GM23248 (cell line): ENCODE results near the gene REPIN1. TPM values are rescaled to one million over a fixed set of nuclear protein-coding genes. Genes with fewer than 3 reads are reported as not detected.

Source experiments
- DNase-seq: peaks from one replicate; pipeline ENCODE4 v3.0.0-alpha.2; 2015
- H2AFZ ChIP-seq: fragments of 200-600 bp; sonication (generic); 2 replicates; pipeline ENCODE4 v1.6.1; 2016; ENCODE audit warnings: antibody characterized with exemption
- H3F3A ChIP-seq: fragments of 200-600 bp; sonication (generic); 2 replicates; pipeline ENCODE4 v1.6.1; 2016; ENCODE audit warnings: mild to moderate bottlenecking, antibody characterized with exemption, mixed run types; ENCODE audit not compliant: insufficient read depth
- H3K27ac ChIP-seq: fragments of 200-600 bp; sonication (generic); 2 replicates; pipeline ENCODE4 v1.5.1; 2016; ENCODE audit warnings: mild to moderate bottlenecking
- H3K27me3 ChIP-seq: fragments of 200-600 bp; sonication (generic); replicated peaks from 2 replicates; pipeline ENCODE4 v1.6.1; 2016; ENCODE audit warnings: mild to moderate bottlenecking; ENCODE audit not compliant: insufficient read depth
- H3K36me3 ChIP-seq: fragments of 200-600 bp; sonication (generic); 2 replicates; pipeline ENCODE4 v1.6.1; 2016; ENCODE audit warnings: low read depth, mild to moderate bottlenecking
- H3K4me1 ChIP-seq: fragments of 200-600 bp; sonication (generic); 2 replicates; pipeline ENCODE4 v1.6.1; 2016; ENCODE audit warnings: mild to moderate bottlenecking; ENCODE audit not compliant: insufficient read depth
- H3K4me2 ChIP-seq: fragments of 200-600 bp; sonication (generic); one replicate; pipeline ENCODE4 v1.6.1; 2016; ENCODE audit warnings: mild to moderate bottlenecking; ENCODE audit not compliant: unreplicated experiment
- H3K4me3 ChIP-seq: fragments of 200-600 bp; sonication (generic); 2 replicates; pipeline ENCODE4 v1.5.1; 2016; ENCODE audit warnings: mild to moderate bottlenecking
- H3K79me2 ChIP-seq: fragments of 200-600 bp; sonication (generic); 2 replicates; pipeline ENCODE4 v1.6.1; 2016; ENCODE audit warnings: mild to moderate bottlenecking; ENCODE audit not compliant: insufficient read depth
- H3K9ac ChIP-seq: fragments of 200-600 bp; sonication (generic); 2 replicates; pipeline ENCODE4 v1.6.1; 2016; ENCODE audit warnings: mild to moderate bottlenecking
- H3K9me2 ChIP-seq: fragments of 200-600 bp; sonication (generic); 2 replicates; pipeline ENCODE4 v1.6.1; 2016; ENCODE audit warnings: mixed run types, mild to moderate bottlenecking, moderate library complexity; ENCODE audit not compliant: insufficient read depth
- H3K9me3 ChIP-seq: fragments of 200-600 bp; sonication (generic); one replicate; pipeline ENCODE4 v1.6.1; 2017; ENCODE audit warnings: low read depth
- H4K20me1 ChIP-seq: fragments of 200-600 bp; sonication (generic); 2 replicates; pipeline ENCODE4 v1.6.0; 2016; ENCODE audit not compliant: insufficient read depth
- EZH2 ChIP-seq: fragments of 200-600 bp; sonication (generic); IDR thresholded peaks from 2 replicates; pipeline ENCODE4 v1.6.1; 2018; ENCODE audit warnings: antibody characterized with exemption, mild to moderate bottlenecking; ENCODE audit not compliant: insufficient read depth, poor library complexity, severe bottlenecking
- EZH2phosphoT487 ChIP-seq: fragments of 200-600 bp; sonication (generic); IDR thresholded peaks from 2 replicates; pipeline ENCODE4 v1.6.1; 2018; ENCODE audit warnings: antibody characterized with exemption, moderate library complexity, mild to moderate bottlenecking, low read depth; ENCODE audit not compliant: insufficient read depth
- WGBS, 2 experiments: methylation state at CpG; one replicate each; pipeline ENCODE4 v1.1.6; 2015 to 2017; ENCODE audit warnings: low lambda C conversion rate in 2 of 2, low coverage in 1 of 2; ENCODE audit errors: missing lambda C conversion rate in 2 of 2; 5-methylcytosine and 5-hydroxymethylcytosine counted together
- in situ Hi-C: fragments of 300-500 bp; cut with MboI; formaldehyde crosslinking; loops from 2 replicates; pipeline ENCODE4 v1.15.0; 2020
- polyA plus RNA-seq: library from polyadenylated mRNA; unstranded; fragments of >200 nt; fragmentation: Nextera tagmentation; extraction: Ambion mirVana; gene quantifications from 2 replicates; pipeline ENCODE4 v1.2.1, GENCODE V29; 2016
- total RNA-seq: library from RNA; depleted of rRNA; stranded (reverse); fragments of >200 nt; shearing (Covaris generic); gene quantifications from 2 replicates; pipeline ENCODE4 v1.2.3, GENCODE V29; 2014

The REPIN1 gene
- total and polyA plus RNA-seq, 2 experiments from 2014 or later = 17.3 to 48.1 TPM

GRCh38 chr7:150360363-150361058 is 8.1 kb upstream of the REPIN1 start:
- H3K4me1 ChIP-seq = no peaks in the 10 kb centered on the region
- no peak for DNase-seq
- 69 to 74% methylated on average over 5 of the region's 5 CpGs for WGBS, 2 experiments
- H3K4me3 ChIP-seq = no peak overlapping the region
- in situ Hi-C loops = no loop called here
- no peak overlapping the region for H2AFZ ChIP-seq
- H3K4me2 ChIP-seq = no peak overlapping the region
- H3F3A ChIP-seq = no peaks in the 10 kb centered on the region
- no peaks in the 10 kb centered on the region for H3K9me2 ChIP-seq
- H3K27ac ChIP-seq = no peak overlapping the region
- no peaks in the 10 kb centered on the region for H4K20me1 ChIP-seq
- H3K9me3 ChIP-seq = no peaks in the 10 kb centered on the region
- no peaks in the 10 kb centered on the region for H3K36me3 ChIP-seq
- H3K79me2 ChIP-seq = no peaks in the 10 kb centered on the region
- no peak overlapping the region for H3K9ac ChIP-seq
- TF ChIP-seq EZH2phosphoT487 = no peak
- no peak for TF ChIP-seq EZH2
- no peaks in the 10 kb centered on the region for H3K27me3 ChIP-seq

GRCh38 chr7:150361402-150361801 is 7.2 kb upstream of the REPIN1 start:
- Histone ChIP-seq H3K36me3 (no peaks in the 10 kb centered on the region), H3K4me2 (no peak overlapping the region), H3K9ac (no peak overlapping the region), H3K9me2 (no peaks in the 10 kb centered on the region), H3K4me1 (no peaks in the 10 kb centered on the region), H4K20me1 (no peaks in the 10 kb centered on the region), H3K4me3 (no peak overlapping the region), H3K27ac (no peak overlapping the region), H3K27me3 (no peaks in the 10 kb centered on the region), H3K9me3 (no peaks in the 10 kb centered on the region), H2AFZ (no peak overlapping the region), H3F3A (no peaks in the 10 kb centered on the region), H3K79me2 (no peaks in the 10 kb centered on the region)
- TF ChIP-seq EZH2phosphoT487 (no peak), EZH2 (no peak)
- DNase-seq = no peak
- WGBS, 2 experiments = 60 to 63% methylated on average over 7 of the region's 7 CpGs
- in situ Hi-C loops = no loop called here

GRCh38 chr7:150361807-150362621 is 6.6 kb upstream of the REPIN1 start:
- Histone ChIP-seq H3K4me2 (no peak overlapping the region), H3K9me2 (no peaks in the 10 kb centered on the region), H3K79me2 (no peaks in the 10 kb centered on the region), H3K27ac (no peak overlapping the region), H3K27me3 (no peaks in the 10 kb centered on the region), H3K36me3 (no peaks in the 10 kb centered on the region), H3K9ac (no peak overlapping the region), H4K20me1 (no peaks in the 10 kb centered on the region), H3K4me3 (no peak overlapping the region), H3K9me3 (no peaks in the 10 kb centered on the region), H3K4me1 (no peaks in the 10 kb centered on the region), H2AFZ (no peak overlapping the region), H3F3A (no peaks in the 10 kb centered on the region)
- TF ChIP-seq EZH2 (no peak), EZH2phosphoT487 (no peak)
- no peak for DNase-seq
- WGBS, 2 experiments = 70 to 76% methylated on average over 16 to 18 of the region's 18 CpGs
- in situ Hi-C loops = no loop called here

- Histone ChIP-seq H3K9me3 (no peaks in the 10 kb centered on the region), H3K79me2 (no peaks in the 10 kb centered on the region), H3K4me1 (0 out of 2 replicates have a peak, but pooled peaks cover 4% of the 10 kb centered on the region), H3K27ac (no peak overlapping the region), H3K9ac (no peak overlapping the region), H3K27me3 (no peaks in the 10 kb centered on the region), H4K20me1 (no peaks in the 10 kb centered on the region), H3K9me2 (no peaks in the 10 kb centered on the region), H2AFZ (no peak overlapping the region), H3K36me3 (no peaks in the 10 kb centered on the region), H3F3A (0 out of 2 replicates have a peak, but pooled peaks cover 6% of the 10 kb centered on the region), H3K4me3 (no peak overlapping the region), H3K4me2 (no peak overlapping the region)
- TF ChIP-seq EZH2 = no peak
- no peak for TF ChIP-seq EZH2phosphoT487
- 80 to 84% methylated on average over 4 of the region's 4 CpGs for WGBS, 2 experiments
- no peak for DNase-seq
- in situ Hi-C loops = no loop called here
These were observed 5.3 kb upstream of the REPIN1 start for GRCh38 chr7:150363370-150363769.
